GM12891 (cell line): ENCODE results near the gene ABCD4.

Experiments used
- POLR2A ChIP-seq: IDR thresholded peaks from 2 replicates; pipeline ENCODE4 v1.6.1; 2011; ENCODE audit warnings: low read depth, low read length, control low read depth
- POLR2AphosphoS5 ChIP-seq: IDR thresholded peaks from 2 replicates; pipeline ENCODE4 v1.6.1; 2011; ENCODE audit warnings: low read depth, low read length, control low read depth
- POU2F2 ChIP-seq: IDR thresholded peaks from 2 replicates; pipeline ENCODE4 v1.6.1; 2011; ENCODE audit warnings: low read depth, mild to moderate bottlenecking, control low read depth, low read length, moderate library complexity
- TAF1 ChIP-seq: IDR thresholded peaks from 2 replicates; pipeline ENCODE4 v1.6.1; 2011; ENCODE audit warnings: low read depth, low read length, control low read depth

DNA sequence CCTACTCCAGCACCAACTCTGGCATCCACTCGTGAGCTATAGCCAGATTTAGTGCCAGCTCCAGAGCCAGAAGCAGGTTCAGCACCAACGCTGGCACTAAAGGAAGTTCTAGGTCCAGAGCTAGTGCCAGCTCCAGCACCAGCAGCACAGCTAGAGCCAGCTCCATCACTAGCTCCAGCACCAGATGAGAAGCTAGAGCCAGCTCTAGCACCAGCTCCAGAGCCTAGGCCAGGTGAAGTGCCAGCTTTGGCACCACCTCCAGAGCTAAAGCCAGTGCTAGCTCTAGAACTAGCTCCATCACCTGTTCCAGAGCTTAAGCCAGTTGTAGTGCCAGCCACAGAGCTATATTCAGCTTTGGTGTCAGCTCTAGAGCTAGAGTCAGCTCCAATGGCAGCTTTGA lies 24.7 kb downstream of the ABCD4 start:
- TF ChIP-seq TAF1 (no peak), POLR2A (no peak), POLR2AphosphoS5 (no peak), POU2F2 (no peak)
